Gastrocnemius medialis (tissue), 4 donors: Measurements from ENCODE around the gene GSG1L. TPM values are rescaled to one million over a fixed set of nuclear protein-coding genes. Genes with fewer than 3 reads are reported as not detected.

Experiments
- ATAC-seq, 2 donors: fragments of 150-250 bp; one replicate each; pipeline ENCODE4 v1.9.1; 2016
- DNase-seq, 2 donors: peaks; one replicate each; pipeline ENCODE4 v3.0.0-alpha.2; 2019
- H3K27ac ChIP-seq, 4 donors: fragments of 200-600 bp; sonication (generic); 1 replicate in 1 of 4; 2 replicates in 3 of 4; pipeline ENCODE4 v1.5.1; 2016 to 2018; ENCODE audit warnings: mild to moderate bottlenecking in 2 of 4, moderate library complexity in 1 of 4
- H3K27me3 ChIP-seq, 3 donors: fragments of 200-600 bp; sonication (generic) in 2 of 3; 1 replicate in 1 of 3; 2 replicates in 2 of 3; pipeline versions ENCODE4 v1.5.1 to v1.6.0; 2016 to 2019; ENCODE audit warnings: mild to moderate bottlenecking in 1 of 3, moderate library complexity in 1 of 3
- H3K36me3 ChIP-seq, 2 donors: fragments of 200-600 bp; sonication (generic) in 1 of 2; one replicate each; pipeline ENCODE4 v1.5.1; 2017 to 2018
- H3K4me1 ChIP-seq, 2 donors: fragments of 200-600 bp; sonication (generic) in 1 of 2; one replicate each; pipeline ENCODE4 v1.5.1; 2016 to 2017; ENCODE audit warnings: mild to moderate bottlenecking in 2 of 2
- H3K4me3 ChIP-seq, 4 donors: fragments of 200-600 bp; sonication (generic) in 3 of 4; 1 replicate in 1 of 4; 2 replicates in 3 of 4; pipeline ENCODE4 v1.5.1; 2016 to 2019; ENCODE audit warnings: mild to moderate bottlenecking in 2 of 4
- H3K9me3 ChIP-seq, 3 donors: fragments of 200-600 bp; sonication (generic) in 2 of 3; 1 replicate in 1 of 3; 2 replicates in 2 of 3; pipeline ENCODE4 v1.5.1; 2016 to 2019
- POLR2A ChIP-seq, 2 donors: fragments of 450-650 bp; IDR thresholded peaks; one replicate each; pipeline ENCODE4 v1.6.1; 2017; ENCODE audit warnings: antibody characterized with exemption in 2 of 2, mild to moderate bottlenecking in 2 of 2, moderate library complexity in 2 of 2
- in situ Hi-C, 4 donors: fragments of 200-750 bp; cut with MboI; loops; one replicate each; pipeline versions ENCODE4 v1.15.0 to v1.8.0; 2017; ENCODE audit warnings: low sequenced_read_pairs in 4 of 4
- intact Hi-C: fragments of 100-400 bp; cut with DNase I; formaldehyde crosslinking; loops from one replicate; pipeline ENCODE4 v1.15.1; 2023; ENCODE audit warnings: low total_unique reads
- total RNA-seq, 4 donors: library from RNA; depleted of rRNA; stranded (reverse); fragments of >200 nt; gene quantifications; one replicate each; pipeline versions ENCODE4 v1.1.0 to v1.2.3, GENCODE V29; 2016
- TF ChIP-seq, protein P1 (sequence below), 5 experiments: fragments of 450-650 bp in 3 of 5; fragments of 200-600 bp in 2 of 5; sonication (generic) in 2 of 5; IDR thresholded peaks in 4 of 5; conservative IDR thresholded peaks in 1 of 5; 1 replicate in 4 of 5; 2 replicates in 1 of 5; pipeline ENCODE4 v1.5.1; 2016 to 2019; ENCODE audit warnings: antibody characterized with exemption in 5 of 5, mild to moderate bottlenecking in 3 of 5, moderate library complexity in 3 of 5

The GSG1L gene
- total RNA-seq, 4 donors from 2014 or later = not detected

DNA sequence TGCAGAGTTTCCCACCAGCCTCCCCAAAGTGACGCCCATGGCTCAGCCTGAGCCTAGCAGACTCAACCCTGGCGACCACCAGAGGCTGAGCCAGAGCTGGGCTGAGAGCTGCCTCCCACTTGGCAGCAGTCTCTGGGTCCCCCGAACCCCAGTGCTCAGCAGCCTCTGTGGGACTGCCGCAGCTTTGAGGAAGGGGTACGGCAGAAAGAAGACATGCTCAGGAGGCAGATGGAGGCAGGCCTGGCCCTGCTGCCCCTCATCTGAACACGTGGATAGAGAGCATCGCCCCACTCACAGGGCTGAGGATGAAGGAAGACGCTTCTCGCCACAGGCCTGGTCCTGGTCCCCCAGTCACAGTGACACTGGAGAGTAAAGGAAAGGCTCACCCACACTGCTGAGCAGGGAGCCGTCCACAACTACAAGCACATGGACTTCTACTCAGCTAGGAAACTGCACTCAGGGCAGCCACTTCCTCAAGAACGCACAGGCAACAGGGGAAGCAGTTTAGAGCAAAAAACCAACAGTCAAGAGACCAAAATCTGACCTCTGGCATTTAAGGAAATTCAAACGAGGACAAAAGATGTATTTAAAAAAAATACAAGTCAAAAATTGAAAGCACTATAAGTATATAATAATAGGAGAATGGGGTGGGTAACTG lies 45.2 kb upstream of the GSG1L start:
- H3K9me3 ChIP-seq = no peaks in the 10 kb centered on the region
- no peak overlapping the region for H3K27ac ChIP-seq
- in situ Hi-C loops = no loop called here
- intact Hi-C loops = no loop called here
- H3K4me1 ChIP-seq = no peaks in the 10 kb centered on the region
- no peak overlapping the region for H3K4me3 ChIP-seq
- ATAC-seq (no peak), DNase-seq (no peak)
- peaks cover 0 to 84% of the 10 kb centered on the region in 2 donors for H3K36me3 ChIP-seq
- TF ChIP-seq, protein P1, sequence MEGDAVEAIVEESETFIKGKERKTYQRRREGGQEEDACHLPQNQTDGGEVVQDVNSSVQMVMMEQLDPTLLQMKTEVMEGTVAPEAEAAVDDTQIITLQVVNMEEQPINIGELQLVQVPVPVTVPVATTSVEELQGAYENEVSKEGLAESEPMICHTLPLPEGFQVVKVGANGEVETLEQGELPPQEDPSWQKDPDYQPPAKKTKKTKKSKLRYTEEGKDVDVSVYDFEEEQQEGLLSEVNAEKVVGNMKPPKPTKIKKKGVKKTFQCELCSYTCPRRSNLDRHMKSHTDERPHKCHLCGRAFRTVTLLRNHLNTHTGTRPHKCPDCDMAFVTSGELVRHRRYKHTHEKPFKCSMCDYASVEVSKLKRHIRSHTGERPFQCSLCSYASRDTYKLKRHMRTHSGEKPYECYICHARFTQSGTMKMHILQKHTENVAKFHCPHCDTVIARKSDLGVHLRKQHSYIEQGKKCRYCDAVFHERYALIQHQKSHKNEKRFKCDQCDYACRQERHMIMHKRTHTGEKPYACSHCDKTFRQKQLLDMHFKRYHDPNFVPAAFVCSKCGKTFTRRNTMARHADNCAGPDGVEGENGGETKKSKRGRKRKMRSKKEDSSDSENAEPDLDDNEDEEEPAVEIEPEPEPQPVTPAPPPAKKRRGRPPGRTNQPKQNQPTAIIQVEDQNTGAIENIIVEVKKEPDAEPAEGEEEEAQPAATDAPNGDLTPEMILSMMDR (IDR thresholded peaks at IDR 0.05 in 4 of 5, conservative IDR thresholded peaks at IDR 0.05 in 1 of 5) = no peak
- no peak for TF ChIP-seq POLR2A (IDR thresholded peaks at IDR 0.05)
- H3K27me3 ChIP-seq = no peaks in the 10 kb centered on the region

DNA sequence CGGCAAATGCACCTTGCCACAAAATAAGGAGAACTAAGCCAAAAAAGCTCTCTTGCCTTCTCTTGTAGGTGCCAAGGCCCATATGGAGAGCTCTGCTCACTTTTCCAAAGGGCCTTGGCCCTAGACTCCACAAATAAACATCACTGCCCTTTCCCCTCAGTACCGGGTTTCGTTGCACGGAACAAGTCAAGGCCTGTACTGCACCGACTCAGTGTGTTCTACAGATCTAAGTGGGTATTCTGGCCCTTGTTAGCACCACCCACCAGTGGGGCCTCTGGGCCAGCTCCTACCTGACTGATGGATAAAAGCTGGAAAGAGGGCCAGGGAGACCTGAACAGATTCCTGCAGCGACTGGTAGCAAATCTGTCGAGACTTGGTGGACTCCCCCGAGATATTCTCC lies 43.7 kb upstream of the GSG1L start:
- peaks cover 0 to 89% of the 10 kb centered on the region in 2 donors for H3K36me3 ChIP-seq
- DNase-seq (no peak), ATAC-seq (no peak)
- no peaks in the 10 kb centered on the region for H3K9me3 ChIP-seq
- TF ChIP-seq, protein P1 (IDR thresholded peaks at IDR 0.05 in 4 of 5, conservative IDR thresholded peaks at IDR 0.05 in 1 of 5) = no peak
- TF ChIP-seq POLR2A (IDR thresholded peaks at IDR 0.05) = no peak
- no peaks in the 10 kb centered on the region for H3K4me1 ChIP-seq
- H3K4me3 ChIP-seq = no peak overlapping the region
- intact Hi-C loops = no loop called here
- H3K27me3 ChIP-seq = no peaks in the 10 kb centered on the region
- H3K27ac ChIP-seq = no peak overlapping the region
- in situ Hi-C loops = no loop called here

DNA sequence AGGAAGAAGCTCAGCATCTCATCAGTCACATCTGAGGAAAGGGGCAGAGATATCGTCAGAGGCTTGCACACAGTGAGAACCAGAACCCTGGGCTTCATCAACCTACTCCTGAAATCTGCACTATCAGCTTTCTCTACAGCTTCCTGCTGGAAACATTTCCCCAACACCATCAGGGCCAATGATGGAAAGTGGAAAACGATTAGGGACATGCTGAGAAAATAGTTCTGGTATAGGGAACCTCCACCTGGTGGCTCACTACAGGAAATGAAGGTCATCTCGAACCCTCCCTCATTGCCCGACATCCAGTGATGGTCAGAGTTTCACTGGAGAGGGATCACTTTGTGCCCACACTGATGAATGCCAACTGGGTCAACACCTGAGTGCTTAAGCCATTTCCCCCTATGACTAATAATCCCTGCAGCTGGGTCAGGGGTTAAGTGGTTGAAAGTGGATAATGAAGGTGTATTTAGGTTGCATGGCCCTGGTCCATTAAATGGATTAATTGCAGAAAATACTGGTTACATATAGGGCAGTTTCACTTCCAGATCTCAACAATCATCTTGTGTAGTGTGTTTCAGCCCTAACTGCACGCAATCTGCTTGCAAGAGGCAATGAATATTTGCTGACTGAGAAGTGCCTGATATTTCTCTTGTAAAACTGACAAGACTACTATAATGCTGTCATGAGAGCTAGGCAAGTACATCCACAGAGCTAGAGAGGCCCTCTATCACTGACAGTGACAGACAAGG lies 43.1 kb upstream of the GSG1L start:
- H3K4me1 ChIP-seq = no peaks in the 10 kb centered on the region
- H3K27ac ChIP-seq = no peak overlapping the region
- no peaks in the 10 kb centered on the region for H3K9me3 ChIP-seq
- intact Hi-C loops (no loop called here), in situ Hi-C loops (no loop called here)
- ATAC-seq (no peak), DNase-seq (no peak)
- no peaks in the 10 kb centered on the region for H3K27me3 ChIP-seq
- TF ChIP-seq, protein P1 (IDR thresholded peaks at IDR 0.05 in 4 of 5, conservative IDR thresholded peaks at IDR 0.05 in 1 of 5) = no peak
- TF ChIP-seq POLR2A (IDR thresholded peaks at IDR 0.05) = no peak
- H3K36me3 ChIP-seq = peaks cover 0 to 90% of the 10 kb centered on the region in 2 donors
- H3K4me3 ChIP-seq = no peak overlapping the region

DNA sequence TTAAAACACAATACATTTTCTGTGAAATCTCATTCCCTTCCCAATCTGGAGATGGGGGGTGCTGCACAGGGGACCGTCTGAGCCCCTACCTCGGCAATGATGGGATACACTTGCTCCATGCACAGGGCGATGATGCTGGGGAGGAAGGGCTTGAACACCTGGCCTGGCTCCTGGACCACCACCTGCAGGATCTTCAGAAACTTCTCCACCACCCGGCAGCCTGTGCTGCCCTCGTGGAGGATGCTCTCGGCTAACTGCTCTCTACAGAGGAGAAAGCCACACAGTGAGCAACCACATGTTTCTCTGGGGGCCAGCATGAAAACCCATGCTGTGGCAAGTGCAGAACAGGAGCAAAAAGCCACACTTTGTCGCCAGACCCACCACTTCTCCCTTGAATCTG lies 42.4 kb upstream of the GSG1L start:
- no peaks in the 10 kb centered on the region for H3K4me1 ChIP-seq
- ATAC-seq (no peak), DNase-seq (no peak)
- intact Hi-C loops (no loop called here), in situ Hi-C loops (no loop called here)
- H3K9me3 ChIP-seq = no peaks in the 10 kb centered on the region
- TF ChIP-seq, protein P1 (IDR thresholded peaks at IDR 0.05 in 4 of 5, conservative IDR thresholded peaks at IDR 0.05 in 1 of 5) = no peak
- no peak for TF ChIP-seq POLR2A (IDR thresholded peaks at IDR 0.05)
- H3K27ac ChIP-seq = no peak overlapping the region
- H3K36me3 ChIP-seq = peaks cover 0 to 95% of the 10 kb centered on the region in 2 donors
- no peaks in the 10 kb centered on the region for H3K27me3 ChIP-seq
- no peak overlapping the region for H3K4me3 ChIP-seq
